GM19438 (cell line): Measurements from ENCODE around the gene DDX39A.
"Not testable (repeated sequence)": the region's sequence is repeated elsewhere in the genome, so short reads cannot be mapped to it uniquely, and the experiment has no call there.

Experiments
- ATAC-seq: cut with Tn5 transposase; IDR thresholded peaks from one replicate; pipeline ENCODE4 v1.9.1; 2021; ENCODE audit warnings: low read depth; ENCODE audit not compliant: unreplicated experiment

DDX39A gene

DNA sequence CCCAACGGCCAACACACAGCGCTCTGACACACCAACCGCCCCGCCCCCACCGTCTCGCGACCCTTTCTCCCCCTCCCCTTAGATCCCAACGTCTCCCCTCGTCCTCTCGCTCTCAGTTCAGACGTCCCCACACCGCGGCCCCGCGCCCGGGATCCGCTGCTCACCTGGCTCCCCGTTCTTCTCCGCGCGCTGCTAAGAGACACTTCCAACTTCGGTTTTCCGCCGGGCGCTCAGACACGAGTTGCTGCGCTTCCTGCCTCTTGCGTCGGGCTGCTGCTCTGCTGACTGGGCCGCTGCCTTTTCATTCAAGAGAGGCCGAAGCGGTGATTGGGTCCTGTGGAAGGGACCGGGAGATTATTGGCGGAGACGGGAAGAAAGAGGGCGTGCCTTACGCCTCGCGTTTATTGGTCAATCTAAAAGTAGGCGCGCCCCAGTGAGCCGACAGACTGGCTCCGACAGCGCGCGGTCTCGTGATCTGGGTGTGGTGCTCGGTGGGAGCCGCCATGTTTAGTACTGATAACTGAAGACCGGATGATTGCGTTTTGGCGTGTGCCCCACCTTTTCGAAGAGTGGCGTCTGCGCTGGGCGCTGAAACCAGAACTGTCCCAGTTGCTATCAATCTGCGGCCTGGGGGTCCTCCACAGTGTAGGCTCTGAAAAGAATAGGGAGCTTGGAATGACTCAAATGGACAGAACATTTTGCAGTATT lies at the start of gene DDX39A:
Gene DDX39A (minus strand): TSS at position 236 of the 708 bp plus-strand sequence. CDS start 6,121 bp downstream, outside the sequence.
- ATAC-seq, result peak; percentile 83

DNA sequence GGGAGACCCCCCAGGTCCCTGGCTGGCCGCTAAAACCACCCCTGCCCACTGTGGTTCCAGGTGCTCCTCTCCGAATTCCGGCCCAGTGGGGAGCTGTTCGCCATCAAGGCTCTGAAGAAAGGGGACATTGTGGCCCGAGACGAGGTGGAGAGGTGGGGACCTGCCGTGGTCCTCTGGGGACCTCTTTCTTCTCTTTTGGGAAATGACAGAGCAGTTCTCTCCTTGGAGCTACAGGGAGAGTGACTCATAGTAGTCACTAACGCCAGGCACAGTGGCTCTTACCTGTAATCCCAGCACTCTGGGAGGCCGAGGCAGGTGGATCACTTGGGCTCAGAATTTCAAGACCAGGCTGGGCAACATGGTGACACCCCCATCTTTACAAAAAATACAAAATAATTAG lies 48.7 kb upstream of the DDX39A start:
- ATAC-seq, result no peak

DNA sequence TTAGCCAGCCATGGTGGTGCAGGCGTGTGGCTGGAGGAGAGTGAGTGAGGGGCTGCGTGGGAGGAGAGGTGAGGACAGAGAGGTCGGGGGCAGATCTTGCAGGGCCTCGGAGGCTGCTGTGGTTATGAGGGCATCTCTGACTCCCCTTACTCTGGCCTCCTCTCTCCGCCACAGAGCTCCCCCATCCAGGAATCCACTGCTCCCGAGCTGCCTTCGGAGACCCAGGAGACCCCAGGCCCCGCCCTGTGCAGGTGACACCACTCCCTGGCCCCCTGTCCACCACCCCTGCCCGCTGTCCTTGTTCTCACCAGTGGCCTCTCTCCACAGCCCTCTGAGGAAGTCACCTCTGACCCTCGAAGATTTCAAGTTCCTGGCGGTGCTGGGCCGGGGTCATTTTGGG lies 48.2 kb upstream of the DDX39A start:
- no peak for ATAC-seq

DNA sequence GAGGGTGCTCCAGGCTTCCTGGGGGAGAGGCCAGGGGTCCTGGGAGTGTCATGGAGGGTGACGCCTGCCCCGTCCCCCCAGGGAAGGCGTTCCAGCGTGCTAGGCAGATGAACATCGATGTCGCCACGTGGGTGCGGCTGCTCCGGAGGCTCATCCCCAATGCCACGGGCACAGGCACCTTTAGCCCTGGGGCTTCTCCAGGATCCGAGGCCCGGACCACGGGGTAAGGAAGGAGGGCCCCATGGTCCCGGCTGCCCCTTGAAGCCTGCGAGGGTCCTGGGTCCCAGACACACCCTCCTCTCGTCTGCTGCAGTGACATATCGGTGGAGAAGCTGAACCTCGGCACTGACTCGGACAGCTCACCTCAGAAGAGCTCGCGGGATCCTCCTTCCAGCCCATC lies 44.6 kb upstream of the DDX39A start:
- ATAC-seq, result no peak

DNA sequence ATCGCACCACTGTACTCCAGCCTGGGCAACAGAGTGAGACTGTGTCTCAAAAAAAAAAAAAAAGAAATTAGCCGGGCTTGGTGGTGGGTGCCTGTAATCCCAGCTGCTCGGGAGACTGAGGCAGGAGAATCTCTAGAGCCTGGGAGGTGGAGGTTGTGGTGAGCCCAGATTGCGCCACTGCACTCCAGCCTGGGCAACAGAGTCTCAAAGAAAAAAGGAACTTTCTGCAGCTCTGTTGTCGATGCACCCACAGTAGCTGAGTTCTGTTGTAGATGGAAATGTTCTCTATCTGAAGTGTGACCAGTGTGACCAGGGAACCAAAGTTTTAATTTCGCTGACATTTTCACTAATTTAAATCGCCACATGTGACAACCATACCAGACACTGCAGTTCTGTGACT lies 43.3 kb upstream of the DDX39A start:
- ATAC-seq, result not testable (repeated sequence)

DNA sequence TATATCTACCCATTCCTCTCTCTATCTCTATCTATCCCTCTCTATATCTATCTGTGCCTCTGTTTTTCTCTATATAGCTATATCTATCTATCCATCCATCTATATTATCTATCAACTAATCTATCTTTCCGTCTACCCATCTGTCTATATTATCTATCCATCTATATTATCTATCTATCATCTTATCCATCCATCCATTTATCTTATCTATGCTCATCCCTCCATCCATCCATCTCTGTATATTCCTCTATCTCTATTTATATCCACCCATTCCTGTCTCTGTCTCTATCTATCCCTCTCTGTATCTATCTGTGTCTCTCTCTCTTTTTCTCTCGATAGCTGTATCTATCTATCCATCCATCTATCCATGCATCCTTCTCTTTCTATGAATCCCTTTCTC lies 41.8 kb upstream of the DDX39A start:
- no peak for ATAC-seq

DNA sequence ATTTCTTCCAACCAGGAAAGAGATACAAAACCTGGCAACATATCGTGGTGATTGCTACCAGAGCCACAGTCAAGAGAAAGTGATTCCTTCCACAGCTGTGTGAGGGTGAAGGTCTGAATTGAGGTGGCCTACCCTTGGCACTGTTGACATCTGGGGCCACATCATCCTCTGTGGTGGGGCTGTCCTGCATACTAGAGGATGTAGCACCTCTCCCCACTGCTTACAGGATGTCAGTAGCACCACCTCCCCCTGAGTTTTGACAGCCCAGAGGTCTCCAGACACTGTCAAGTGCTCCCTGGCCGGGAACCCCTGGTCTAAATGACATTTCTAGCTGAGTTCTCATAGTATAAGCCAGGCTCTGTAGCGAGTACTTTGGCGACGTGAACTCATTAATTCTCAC lies 40.6 kb upstream of the DDX39A start:
- ATAC-seq, result no peak

DNA sequence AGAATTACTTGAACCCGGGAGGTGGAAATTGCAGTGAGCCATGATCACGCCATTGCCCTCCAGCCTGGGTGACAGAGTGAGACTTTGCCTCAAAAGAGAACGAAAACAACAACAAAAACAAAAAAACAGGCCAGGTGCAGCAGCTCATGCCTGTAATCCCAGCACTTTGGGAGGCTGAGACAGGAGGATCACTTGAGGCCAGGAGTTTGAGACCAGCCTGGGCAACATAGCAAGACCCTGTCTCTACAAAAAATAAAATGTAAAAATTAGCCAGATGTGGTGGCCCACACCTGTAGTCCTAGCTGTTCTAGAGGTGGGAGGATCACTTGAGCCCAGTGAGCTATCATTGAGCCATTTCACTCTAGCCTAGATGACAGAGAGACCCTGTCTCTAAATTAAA lies 33.2 kb upstream of the DDX39A start:
- ATAC-seq, result not testable (repeated sequence)

DNA sequence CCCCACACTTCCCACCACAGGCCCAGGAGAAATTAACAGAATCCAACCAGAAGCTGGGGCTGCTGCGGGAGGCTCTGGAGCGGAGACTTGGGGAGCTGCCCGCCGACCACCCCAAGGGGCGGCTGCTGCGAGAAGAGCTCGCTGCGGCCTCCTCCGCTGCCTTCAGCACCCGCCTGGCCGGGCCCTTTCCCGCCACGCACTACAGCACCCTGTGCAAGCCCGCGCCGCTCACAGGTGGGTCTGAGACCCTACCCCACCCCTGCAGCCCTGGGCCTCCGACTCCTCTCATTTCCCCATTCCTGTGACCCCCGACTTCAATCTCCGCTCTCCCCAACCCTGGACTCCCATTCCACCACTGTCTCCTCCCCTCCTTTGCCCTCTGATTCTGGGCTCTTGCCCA lies 31.7 kb upstream of the DDX39A start:
- no peak for ATAC-seq

DNA sequence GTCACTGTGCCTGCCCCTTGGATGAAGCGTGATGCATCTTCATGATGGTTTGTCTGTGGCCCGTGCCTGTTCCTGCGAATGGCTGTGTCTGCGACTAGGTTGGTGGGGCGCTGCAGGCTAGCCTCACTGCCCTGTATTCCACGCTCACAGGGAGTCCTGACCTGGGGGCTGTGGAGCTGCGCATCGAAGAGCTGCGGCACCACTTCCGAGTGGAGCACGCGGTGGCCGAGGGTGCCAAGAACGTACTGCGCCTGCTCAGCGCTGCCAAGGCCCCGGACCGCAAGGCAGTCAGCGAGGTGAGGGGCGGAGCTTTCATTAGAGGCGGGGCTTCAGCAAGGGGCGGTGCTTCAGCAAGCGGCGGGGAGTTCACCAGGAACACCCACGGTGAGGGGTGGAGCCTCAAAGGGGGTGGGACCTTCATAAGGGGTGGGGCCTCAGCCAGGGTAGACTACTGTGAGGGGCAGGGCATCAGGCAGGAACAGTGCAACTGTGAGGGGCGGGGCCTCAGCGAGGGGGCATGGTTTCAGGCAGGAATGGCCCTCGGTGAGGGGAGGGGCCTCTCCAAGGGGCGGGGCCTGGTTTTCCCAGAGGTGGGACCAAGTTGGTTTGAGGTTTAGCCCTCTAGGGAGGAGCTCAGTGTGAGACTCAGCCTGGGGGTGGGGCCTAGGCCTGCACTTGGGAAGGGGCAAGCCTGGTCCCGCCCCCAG lies 31.2 kb upstream of the DDX39A start:
- no peak for ATAC-seq

DNA sequence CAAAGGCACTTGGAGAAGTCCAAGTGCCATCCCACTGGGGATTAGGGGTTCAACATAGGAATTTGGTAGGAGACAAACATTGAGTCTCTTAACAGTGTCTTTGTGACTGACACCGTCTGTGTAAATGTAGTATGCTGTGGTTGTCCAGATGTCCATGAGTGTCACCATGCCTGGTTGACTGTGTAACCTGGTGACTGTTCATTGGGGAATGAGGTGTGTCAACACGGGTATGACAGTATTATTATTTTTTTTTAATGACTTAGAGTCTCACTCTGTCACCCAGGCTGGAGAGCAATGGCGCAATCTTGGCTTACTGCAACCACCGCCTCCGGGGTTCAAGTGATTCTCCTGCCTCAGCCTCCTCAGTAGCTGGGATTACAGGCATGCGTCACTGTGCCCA lies 30.2 kb upstream of the DDX39A start:
- no peak for ATAC-seq

DNA sequence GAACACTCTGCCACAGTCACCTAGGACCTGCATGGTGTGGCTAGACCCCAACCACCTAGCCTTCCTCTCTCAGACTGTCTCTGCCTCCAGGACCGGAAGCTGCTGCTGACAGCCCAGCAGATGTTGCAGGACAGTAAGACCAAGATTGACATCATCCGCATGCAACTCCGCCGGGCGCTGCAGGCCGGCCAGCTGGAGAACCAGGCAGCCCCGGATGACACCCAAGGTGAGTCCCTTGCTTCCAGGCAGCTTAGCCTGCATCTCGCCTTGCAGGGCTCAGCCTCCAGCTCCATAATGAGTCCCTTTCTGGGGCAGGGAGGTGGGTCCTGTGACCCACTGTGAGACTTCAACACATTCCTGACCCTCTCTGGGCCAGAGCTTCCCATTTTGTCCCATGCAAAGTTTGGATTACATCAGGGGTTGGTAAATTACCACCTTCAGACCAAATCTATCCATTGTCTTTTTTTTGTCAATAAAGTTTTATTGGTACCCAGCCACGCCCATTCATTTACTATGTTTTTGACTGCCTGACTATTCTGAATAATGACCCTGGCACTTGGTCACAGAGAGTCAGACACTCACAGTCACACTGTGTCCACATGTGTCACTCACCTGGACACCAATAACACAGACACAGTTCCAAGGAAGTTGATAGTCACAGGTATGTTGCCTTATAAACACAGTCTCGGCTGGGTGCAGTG lies 27.3 kb upstream of the DDX39A start:
- no peak for ATAC-seq

DNA sequence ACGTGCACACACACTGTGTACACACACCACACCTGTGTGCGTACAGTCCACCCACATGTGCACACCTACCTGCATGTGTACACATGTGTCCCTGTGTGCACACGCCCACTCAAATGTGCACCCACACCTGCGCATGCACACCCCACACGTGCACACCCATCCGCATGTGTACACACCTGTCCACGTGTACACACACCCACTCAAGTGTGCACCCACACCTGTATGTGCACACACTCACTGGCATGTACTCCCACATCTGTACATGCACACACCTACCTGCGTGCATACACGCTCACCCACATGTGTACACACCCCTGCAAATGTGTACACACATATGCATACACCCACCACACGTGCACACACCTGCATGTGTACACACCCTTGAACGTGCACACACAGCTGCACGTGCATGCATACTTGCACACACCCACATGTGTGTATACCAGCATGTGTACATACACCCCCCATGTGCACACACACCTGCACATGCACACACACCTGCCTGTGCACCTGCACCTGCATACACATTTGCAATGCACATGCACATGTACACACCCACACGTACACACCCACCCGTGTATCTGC lies 24.6 kb upstream of the DDX39A start:
- ATAC-seq, result no peak

DNA sequence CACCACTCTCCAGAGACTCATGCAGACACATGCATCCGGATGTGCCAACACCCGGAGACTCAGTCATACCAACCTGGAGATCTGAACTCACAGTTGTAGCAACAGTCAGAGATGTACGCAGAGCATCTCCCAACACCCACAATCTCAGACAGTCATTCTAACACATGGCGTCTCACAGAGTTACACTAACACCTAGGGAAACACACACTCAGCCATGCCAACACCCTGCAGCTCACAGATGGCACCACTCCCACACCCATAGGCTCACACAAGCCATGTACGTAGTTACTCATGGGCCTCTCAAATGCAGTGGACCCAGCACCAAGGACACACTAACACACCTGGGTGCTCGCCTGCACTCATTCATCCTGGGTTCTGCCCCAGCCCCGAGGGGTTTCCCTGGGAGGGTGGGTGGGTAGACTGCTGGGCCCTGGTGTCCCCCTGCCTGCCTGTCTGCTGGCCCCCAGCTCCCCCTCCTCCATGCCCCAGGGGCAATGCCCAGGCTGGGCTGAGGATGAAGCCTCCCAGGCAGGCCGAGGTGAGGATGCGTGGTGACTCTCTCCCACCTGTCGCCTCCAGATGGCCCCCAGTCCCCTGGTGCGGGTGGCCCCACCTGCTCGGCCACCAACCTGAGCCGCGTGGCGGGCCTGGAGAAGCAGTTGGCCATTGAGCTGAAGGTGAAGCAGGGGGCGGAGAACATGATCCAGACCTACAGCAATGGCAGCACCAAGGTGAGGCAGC lies 23.9 kb upstream of the DDX39A start:
- ATAC-seq, result no peak

DNA sequence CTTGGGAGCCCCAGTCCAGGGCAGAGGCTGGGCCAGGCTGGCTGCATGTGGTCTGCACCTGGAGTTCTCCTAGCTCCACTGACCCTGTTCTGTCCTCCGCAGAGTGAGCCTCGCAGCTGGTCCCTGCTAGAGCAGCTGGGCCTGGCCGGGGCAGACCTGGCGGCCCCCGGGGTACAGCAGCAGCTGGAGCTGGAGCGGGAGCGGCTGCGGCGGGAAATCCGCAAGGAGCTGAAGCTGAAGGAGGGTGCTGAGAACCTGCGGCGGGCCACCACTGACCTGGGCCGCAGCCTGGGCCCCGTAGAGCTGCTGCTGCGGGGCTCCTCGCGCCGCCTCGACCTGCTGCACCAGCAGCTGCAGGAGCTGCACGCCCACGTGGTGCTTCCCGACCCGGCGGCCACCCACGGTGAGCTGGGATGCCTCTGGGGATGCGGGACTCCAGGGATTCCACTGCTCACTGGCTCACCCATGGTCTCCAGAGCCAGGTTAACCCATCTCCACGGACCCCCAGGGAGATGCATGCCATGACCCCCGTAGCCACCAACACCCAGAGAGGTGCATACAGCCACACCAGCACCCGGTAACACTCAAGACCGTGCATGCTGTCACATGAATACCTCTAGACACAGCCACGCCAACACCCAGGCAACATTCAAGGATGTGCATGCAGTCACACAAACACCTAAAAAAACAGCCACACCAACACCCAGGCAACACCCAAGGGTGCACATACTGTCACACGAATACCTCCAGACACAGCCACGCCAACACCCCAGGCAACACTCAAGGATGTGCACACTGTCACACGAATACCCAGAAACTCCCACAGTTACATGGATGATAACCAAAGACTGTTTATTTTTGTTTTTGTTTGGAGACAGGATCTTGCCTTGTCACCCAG lies 22.1 kb upstream of the DDX39A start:
- ATAC-seq, result no peak

DNA sequence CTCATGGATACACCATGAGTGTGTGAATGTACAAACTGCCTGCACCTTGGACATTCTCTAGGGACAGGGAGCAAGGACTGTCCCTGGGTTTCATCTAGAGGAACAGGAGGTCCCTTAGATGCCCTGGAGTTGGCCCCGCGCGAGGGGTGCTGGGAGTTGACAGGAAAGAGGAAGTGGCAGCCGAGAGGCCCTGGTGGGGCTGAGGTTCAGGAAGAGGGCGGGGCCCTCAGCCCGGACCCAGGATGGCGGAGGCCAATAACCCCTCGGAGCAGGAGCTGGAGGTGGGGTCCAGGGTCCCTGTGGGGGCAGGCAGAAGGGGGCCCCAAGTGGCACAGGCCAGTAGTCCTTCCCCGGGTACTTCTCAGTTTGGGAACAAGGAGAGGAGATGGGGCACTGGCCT lies 20.9 kb upstream of the DDX39A start:
- peak; percentile 84 for ATAC-seq

DNA sequence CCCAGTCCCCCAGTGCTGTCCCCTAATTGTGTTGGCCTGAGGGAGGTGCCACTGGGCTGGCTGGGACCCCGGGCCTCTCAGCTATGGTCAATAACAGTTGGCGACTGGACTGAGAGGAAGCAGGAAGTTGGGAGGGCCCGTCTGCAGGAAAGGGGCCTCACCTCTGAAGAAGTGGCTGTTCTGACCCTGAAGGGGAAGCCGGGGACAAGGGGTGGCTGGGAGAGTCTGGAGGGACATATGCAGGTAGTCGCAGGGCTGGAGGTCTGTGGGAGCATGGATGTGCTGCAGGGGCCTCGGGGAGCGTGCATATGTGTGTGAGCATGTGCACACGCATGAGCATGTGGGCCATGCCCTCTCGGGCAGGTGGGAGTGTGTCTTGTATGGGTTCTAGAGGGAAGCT lies 19.9 kb upstream of the DDX39A start:
- no peak for ATAC-seq

DNA sequence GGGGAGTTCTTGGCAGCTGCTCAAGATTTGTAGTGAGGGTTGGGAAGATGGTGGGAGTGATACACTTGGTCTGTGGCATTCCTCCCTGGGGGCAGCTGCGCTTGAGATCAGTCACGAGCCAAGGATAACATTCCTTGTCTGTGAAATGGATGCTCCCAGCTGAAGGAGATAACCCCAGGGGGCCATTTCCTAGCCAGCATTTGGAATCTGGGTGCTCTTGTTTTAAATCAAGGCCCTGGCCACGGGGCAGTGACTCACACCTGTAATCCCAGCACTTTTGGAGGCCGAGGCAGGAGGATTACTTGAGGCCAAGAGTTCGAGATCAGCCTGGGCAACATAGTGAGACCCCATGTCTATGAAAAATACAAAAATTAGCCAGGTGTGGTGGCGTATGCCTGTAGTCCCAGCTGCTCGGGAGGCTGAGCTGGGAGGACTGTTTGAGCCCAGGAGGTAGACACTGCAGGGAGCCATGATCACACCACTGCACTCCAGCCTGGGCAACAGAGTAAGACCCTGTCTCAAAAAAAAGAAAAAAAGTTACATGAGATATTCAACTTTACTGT lies 18.5 kb upstream of the DDX39A start:
- no peak for ATAC-seq

DNA sequence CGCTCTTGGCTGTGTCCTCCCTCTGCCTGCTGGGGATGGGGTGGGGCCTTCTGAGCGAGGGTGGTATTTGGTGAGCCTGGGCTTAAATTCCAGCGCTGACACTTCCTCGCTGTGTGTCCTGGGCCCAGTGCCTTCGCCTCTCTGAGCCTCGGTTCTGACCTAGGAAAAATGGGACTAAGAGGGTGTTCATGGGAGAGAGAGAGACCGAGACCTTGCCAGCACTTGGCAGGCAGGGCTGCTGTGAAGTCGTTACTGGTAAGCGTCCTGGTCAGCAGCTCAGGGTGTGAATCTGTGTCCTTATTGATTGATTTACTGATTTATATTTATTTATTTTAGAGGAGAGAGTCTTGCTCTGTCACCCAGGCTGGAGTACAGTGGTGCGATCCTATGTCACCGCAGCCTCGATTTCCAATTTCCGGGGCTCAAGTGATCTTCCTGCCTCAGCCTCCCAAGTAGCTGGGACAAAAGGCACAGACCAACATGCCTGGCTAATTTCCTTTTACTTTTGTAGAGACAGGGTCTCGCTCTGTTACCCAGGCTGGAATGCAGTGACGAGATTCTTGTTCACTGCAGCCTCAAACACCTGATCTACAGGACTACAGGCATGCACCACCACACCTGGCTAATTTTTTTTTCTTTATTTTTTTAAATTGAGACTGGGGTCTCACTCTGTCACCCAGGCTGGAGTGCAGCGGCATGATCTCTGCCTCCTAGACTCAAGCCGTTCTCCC lies 16.3 kb upstream of the DDX39A start:
- ATAC-seq, result no peak
